DMS114 treated with DMSO at 0.1 percent for 48 hours (cell line): ENCODE measurements around the gene GHR.
"Not testable (repeated sequence)": the region's sequence is repeated elsewhere in the genome, so short reads cannot be mapped to it uniquely, and the experiment has no call there.

Experiments
- DNase-seq: peaks from one replicate; lab custom pipeline; 2025; ENCODE audit not compliant: unreplicated experiment; lab: John Stamatoyannopoulos, UW

Gene GHR

DNA sequence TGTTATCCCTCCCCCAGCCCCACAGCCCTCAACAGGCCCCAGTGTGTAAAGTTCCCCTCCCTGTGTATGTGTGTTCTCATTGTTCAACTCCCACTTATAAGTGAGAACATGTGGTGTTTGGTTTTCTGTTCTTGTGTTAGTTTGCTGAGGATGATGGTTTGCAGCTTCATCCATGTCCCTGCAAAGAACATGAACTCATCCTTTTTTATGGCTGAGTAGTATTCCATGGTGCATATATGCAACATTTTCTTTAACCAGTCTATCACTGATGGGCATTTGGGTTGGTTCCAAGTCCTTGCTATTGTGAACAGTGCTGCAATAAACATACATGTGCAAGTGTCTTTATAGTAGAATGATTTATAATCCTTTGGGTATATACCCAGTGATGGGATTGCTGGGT, 261.8 kb downstream of the GHR start:
- not testable (repeated sequence) for DNase-seq

DNA sequence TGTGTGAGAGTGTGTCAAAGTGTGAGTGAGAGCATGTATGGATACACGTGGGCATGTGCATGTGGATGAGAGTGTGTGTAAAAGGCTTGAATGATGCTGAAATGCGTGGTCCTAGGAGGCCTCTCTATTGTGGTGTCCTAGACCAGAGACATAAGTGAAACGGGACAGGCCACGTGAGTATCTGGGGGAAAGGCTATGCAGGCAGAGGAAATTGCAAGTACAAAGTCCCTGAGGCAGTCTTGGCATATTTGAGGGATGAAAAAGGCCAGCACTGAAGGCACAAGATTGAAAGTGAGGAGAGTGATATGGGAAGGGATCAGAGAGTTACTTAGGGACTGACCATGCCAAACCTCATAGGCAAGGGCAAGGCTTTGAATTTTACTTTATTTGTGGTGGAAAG, 266.2 kb downstream of the GHR start:
- DNase-seq, result no peak

DNA sequence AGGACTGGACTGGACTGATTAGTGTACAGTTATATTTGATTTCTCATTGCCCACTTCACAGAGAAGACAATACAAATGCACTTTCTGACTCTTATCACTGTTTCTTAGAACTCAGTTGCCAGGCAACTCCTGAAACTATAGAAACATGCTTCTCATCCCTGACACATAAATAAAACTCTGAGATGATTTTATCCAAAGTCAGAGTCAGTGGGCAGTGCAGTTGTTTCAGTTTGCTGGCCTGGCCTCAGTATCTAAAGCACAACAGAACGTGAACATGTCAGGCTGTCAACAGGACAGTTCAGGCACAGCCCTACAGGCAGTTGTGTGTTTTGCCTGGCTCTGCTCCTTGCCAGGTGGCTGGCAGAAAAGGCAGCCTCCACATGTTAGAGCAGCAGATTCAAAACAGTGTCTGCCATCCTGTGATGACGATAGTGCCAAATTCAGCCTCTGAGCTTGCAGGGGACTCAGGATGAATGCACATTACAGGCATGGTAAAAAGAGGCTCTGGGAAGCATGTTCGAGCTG, 268.2 kb downstream of the GHR start:
- no peak for DNase-seq

DNA sequence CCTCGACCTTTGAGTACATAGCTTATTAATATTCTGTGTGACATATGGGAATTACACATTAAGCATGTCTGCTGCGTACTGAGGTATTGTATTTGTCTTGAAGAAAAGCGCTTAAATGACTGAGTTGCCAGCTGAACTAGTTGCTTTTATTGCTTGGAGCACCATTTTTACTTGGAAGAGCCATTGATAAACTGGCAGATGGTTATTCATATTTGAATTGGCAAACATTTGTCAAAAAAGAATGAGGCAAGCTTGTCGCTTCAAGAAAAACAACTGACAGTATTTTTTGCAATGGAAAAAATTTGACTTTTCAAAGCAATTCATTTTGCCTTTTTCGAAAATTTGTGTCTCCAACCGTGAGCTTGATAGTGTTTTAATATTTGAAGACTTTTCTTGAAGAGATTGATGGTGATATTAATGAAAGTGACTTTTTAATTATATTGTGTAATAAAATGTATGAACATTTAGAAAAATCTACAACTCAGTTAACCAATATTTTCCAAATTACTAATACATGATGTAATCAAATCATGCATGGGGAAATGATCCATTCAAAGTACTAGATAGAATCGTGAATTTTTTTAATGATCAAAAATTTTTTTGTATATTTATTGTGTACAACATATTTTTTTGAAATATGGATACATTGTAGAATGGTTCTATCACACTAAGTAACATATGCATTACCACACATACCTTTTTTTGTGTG, 278.3 kb downstream of the GHR start:
- no peak for DNase-seq

DNA sequence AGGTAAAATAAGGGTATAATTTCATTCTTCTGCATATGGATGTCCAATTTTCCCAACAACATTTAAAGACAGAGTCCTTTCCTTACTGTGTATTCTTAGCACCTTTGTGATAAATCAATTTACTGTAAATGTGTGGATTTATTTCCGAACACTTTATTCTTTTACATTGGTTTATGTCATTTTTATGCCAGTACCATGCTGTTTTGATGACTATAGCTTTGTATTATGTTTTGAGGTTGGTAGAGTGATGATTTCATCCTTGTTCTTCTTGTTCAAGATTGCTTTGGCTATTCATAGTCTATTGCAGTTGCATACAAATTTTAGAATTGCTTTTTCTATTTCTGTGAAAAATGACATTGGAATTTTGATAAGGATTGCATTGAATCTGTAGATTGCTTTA, 280.0 kb downstream of the GHR start:
- DNase-seq, result no peak

DNA sequence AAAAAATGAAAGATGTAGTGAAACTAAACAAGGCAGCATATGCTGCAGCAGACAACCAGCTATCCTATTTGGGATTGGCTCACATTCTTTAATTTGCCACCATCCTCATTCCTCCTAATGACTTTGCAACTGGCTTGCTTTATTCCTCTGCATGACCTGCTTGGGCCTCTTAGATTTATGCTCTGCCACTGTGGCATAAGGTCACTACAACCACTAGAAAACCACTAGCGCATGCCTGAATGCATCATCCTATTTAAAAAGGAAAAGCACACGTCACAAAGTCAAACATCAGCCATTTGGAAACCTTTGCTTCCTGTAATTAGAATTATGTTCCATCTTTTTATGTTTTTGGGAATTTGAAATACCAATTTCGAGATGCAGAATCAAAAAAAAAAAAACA, 292.5 kb downstream of the GHR start:
- DNase-seq, result no peak

DNA sequence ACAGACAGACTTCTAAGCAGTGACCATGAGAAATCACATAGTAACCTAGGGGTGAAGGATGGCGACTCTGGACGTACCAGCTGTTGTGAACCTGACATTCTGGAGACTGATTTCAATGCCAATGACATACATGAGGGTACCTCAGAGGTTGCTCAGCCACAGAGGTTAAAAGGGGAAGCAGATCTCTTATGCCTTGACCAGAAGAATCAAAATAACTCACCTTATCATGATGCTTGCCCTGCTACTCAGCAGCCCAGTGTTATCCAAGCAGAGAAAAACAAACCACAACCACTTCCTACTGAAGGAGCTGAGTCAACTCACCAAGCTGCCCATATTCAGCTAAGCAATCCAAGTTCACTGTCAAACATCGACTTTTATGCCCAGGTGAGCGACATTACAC, 295.4 kb downstream of the GHR start:
- no peak for DNase-seq

DNA sequence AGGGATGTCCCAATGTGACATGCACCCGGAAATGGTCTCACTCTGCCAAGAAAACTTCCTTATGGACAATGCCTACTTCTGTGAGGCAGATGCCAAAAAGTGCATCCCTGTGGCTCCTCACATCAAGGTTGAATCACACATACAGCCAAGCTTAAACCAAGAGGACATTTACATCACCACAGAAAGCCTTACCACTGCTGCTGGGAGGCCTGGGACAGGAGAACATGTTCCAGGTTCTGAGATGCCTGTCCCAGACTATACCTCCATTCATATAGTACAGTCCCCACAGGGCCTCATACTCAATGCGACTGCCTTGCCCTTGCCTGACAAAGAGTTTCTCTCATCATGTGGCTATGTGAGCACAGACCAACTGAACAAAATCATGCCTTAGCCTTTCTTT, 295.8 kb downstream of the GHR start:
- DNase-seq, result no peak

DNA sequence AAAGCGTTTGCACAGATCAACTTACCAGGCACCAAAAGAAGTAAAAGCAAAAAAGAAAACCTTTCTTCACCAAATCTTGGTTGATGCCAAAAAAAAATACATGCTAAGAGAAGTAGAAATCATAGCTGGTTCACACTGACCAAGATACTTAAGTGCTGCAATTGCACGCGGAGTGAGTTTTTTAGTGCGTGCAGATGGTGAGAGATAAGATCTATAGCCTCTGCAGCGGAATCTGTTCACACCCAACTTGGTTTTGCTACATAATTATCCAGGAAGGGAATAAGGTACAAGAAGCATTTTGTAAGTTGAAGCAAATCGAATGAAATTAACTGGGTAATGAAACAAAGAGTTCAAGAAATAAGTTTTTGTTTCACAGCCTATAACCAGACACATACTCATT, 297.0 kb downstream of the GHR start:
- no peak for DNase-seq

DNA sequence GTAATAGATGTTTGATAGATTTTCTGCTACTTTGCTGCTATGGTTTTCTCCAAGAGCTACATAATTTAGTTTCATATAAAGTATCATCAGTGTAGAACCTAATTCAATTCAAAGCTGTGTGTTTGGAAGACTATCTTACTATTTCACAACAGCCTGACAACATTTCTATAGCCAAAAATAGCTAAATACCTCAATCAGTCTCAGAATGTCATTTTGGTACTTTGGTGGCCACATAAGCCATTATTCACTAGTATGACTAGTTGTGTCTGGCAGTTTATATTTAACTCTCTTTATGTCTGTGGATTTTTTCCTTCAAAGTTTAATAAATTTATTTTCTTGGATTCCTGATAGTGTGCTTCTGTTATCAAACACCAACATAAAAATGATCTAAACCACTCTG, 298.2 kb downstream of the GHR start:
- DNase-seq, result no peak

DNA sequence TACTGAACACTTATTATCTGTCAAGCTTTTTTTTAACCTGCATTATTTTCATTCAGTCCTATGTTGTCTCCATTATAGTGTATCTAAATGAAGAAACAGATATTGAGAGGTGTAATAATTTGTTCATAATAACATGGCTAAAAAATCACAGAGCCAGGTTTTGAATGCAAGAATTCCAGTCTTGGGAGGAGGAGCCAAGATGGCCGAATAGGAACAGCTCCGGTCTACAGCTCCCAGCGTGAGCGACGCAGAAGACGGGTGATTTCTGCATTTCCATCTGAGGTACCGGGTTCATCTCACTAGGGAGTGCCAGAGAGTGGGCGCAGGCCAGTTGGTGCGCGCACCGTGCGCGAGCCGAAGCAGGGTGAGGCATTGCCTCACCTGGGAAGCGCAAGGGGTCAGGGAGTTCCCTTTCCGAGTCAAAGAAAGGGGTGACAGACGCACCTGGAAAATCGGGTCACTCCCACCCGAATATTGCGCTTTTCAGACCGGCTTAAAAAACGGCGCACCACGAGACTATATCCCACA, 311.4 kb downstream of the GHR start:
- not testable (repeated sequence) for DNase-seq

DNA sequence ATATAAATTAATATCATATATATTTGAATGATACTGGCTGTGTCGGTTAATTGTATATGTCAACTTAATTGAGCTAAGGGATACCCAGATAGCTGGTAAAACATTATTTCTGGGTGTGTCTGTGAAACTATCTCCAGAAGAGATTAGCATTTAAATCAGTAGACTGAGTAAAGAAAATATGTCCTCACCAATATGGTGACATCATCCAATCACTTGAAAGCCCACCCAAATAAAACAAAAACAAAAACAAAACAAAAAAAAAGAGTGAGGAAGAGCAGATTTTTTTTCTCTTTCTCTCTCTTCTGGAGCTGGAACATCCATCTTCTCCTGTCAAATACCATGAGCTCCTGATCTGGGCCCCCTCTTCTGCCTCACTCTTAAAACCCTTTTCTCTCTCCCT, 317.7 kb downstream of the GHR start:
- no peak for DNase-seq

DNA sequence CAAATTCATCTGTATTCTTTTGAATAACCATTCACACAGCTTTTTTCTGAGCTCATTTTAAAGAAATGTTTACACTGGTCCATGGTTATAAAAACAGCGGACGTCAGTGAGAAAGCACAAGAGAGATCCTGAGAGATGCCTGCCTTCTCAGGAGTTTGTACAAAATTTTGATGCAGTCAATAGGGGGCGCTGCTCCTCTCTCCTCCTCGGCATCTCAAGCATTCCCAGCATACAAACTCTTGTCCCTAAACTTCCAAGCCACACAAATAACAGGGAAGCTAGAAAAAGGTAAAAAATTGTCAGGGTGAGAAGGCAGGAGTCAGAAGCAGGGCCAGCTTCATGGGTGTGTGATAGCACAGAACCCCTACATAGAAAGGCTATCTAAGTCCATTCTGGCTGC, 322.2 kb downstream of the GHR start:
- no peak for DNase-seq

DNA sequence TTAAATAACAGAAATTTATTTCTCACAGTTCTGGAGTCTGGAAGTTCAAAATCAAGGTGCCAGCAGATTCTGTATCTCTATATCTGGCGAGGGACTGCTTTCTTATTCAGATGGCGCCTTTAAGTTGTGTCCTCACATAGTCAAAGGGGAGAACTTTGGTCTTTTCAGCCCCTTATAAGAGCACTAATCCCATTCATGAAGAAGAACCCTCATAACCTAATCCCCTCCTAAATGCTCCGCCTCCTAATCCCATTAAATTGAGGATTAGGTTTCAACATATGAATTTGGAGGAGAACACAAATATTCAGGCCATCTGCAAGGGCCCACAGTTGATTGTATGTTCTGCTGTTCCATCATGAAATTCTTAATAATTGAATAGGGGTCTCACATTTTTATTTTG, 322.6 kb downstream of the GHR start:
- DNase-seq, result no peak

DNA sequence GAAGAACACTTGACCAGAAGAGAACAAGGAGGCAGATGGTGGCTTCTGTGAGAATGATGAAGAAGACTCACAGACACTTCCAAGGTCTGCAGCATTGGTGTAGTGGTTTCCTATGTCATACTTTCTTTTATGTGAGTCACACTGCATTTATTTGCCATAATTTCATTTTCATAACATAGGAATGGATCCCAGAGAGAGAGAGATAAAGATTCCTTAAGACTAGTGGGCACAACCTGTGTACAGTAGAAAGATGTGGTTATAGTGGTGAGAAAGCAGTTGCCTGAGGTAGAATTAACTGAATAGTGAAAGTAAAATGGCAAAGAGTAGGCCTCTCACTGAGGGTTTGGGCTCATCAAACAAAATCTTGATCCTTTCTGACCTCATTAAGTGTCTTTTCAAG, 325.8 kb downstream of the GHR start:
- no peak for DNase-seq

DNA sequence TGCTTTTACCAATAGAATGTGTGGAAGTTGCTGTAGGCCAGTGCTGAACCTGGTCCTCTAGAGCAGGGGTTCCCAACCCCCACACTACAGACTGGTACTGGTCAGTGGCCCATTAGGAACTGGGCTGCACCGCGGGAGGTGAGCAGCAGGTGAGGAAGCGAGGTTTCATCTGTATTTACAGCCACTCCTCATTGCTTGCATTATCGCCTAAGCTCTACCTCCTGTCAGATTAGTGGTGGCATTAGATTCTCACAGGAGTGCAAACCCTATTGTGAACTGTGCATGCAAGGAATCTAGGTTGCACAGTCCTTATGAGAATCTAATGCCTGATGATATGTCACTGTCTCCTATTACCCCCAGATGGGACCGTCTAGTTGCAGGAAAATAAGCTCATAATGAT, 327.3 kb downstream of the GHR start:
- no peak for DNase-seq

DNA sequence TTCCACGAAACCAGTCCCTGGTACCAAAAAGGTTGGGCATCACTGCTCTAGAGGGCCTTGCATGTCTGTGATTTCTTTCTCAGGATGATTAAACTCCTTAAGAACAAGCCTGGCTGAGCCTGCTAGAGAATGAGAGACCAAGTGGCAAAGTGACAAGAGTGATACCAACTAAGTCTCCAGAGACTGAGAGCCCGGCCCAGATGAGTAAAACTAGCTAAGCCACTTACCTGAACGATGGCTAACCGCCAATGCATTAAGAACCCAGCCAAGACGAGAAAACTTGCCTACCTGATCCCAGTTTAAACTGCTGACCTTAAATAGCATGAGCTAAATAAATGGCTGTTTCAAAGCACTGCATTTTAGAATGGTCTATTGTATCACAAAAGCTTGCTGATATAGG, 327.8 kb downstream of the GHR start:
- no peak for DNase-seq

DNA sequence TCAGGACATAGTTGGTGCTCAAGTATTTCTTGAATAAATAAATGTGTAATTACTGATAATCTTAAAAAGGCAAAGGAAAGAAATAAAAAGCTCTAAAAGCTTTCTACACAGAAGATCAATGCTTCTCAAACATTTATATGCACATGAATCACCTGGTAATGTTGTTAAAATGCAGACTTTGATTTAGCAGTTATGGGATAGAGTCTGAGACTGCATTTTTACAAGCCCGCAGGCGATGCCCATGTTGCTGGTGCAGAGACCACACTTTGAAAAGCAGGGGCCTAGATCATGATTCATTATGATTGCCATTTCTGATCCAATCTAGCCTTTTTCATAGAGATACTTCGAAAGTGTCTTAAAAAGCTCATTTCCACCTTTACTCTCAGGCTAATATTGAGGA, 329.9 kb downstream of the GHR start:
- no peak for DNase-seq

DNA sequence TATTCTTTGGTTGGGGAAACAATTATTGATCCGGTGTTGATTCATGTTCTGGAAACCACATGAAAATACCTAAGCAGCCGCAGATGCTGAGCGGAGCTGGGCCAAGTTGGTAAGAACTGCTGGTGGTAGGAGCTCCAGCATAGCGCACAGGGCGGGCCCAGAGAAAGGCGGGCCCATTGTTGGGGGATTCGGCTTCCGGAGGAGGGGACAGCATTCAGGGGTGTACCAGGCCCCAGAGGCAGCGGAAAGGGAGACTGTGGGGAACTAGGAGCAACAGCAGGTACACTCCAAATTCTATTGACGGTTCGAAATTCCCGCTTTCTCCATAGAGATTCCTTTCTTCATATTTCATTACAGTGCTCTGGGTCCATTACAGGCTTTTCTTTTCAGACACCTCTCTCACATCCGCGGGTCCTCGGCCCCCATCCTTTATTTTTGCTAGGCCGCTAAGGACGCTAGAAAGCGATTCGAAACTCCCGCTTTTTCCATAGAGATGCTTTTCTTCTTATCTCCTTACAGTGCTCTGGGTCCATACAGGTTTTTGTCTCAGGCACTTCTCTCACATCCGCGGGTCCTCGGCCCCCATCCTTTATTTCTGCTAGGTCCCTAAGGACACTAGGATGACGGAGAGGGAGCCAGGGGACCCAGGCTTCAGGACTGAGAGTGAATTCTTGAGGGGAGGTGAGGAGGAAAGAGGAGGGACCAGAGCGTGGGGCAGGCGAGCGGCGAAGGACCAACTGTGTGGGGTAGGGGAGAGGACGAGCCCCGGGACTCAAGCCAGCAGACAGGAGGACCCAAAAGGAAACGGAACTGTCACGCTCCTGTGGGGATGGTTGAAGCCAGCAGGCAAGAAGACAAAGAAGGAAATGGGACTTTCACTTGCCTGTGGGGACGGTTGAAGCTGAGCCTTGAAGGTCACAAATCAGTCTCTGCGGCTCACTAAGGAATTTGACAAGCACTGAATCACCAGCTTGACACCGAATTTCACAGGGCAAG, 333.7 kb downstream of the GHR start, which contains the start of gene CCDC152:
Gene CCDC152, plus strand, starts transcription at position 213 of the 996 bp plus-strand sequence. CDS start 2,304 bp downstream, outside the sequence.
- DNase-seq, result no peak

DNA sequence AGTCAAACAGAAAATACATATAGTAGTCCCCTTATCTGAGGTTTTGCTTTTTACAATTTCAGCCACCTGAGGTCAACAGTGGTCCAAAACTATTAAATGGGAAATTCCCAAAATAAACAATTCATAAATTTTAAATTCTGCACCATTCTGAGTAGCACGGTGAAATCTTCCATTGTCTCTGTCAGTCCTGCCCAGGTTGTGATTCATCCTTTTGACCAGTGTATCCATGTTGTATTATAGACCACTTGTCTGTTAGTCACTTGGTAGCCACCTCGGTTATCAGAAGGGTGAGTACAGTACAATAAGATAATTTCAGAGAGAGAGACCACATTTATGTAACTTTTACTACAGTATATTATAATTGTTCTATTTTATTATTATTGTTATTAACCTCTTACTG, 336.2 kb downstream of the GHR start:
- no peak for DNase-seq

DNA sequence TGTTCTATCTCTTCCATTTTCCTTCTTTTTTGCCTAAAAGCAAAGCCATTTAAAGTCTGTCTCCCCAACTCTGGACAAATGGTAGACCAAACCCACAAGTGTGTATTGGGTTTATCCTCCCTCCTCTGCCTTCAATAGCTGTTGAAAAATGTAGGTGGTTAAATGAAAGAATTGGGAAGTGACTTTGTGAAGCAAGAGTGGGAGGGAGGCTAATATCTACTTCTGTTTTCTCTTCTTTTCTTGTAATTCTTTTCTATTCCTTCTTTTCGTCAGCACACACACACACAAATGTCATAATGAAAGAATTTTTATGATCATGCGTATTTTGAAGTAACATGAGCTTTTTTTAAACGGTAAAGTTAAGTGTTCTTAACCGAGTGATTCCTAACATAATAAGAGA, 337.2 kb downstream of the GHR start:
- no peak for DNase-seq

DNA sequence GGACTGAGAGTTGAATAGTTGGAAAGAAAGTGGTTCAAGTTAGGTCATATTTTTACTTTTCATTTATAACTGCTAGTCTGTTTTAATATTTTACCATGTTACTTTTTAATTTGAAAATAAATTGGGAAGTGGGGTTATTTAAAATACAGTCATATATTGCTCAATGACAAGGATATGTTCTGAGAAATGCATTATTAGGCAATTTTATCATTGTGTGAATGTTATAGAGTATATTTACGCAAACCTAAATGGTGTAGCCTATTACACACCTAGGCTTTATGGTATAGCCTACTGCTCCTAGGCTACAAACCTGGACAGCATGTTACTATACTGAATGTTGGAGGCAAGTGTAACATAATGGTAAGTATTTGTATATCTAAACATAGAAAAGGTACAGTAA, 338.6 kb downstream of the GHR start:
- DNase-seq, result no peak
